Smooth muscle cell (in vitro differentiated cells): ENCODE measurements around the gene CDH23. TPM values are rescaled to one million over a fixed set of nuclear protein-coding genes. Genes with fewer than 3 reads are reported as not detected.

Experiments used
- DNase-seq: peaks from one replicate; lab custom pipeline; 2025; ENCODE audit not compliant: unreplicated experiment; lab: John Stamatoyannopoulos, UW
- H2AFZ ChIP-seq: fragments of 200-600 bp; sonication (generic); 2 replicates; pipeline ENCODE4 v1.6.0; 2016; ENCODE audit warnings: antibody characterized with exemption, low read depth, mild to moderate bottlenecking
- H3F3A ChIP-seq: fragments of 200-600 bp; sonication (generic); 2 replicates; pipeline ENCODE4 v1.6.0; 2017; ENCODE audit warnings: antibody characterized with exemption, low read depth
- H3K27ac ChIP-seq: fragments of 200-600 bp; sonication (generic); 2 replicates; pipeline ENCODE4 v1.5.1; 2016; ENCODE audit warnings: low read depth, mild to moderate bottlenecking
- H3K27me3 ChIP-seq: fragments of 200-600 bp; sonication (generic); 2 replicates; pipeline ENCODE4 v1.6.1; 2016; ENCODE audit warnings: low read depth, mild to moderate bottlenecking
- H3K36me3 ChIP-seq: fragments of 200-600 bp; sonication (generic); 2 replicates; pipeline ENCODE4 v1.5.1; 2016; ENCODE audit warnings: low read depth
- H3K4me1 ChIP-seq: fragments of 200-600 bp; sonication (generic); 2 replicates; pipeline ENCODE4 v1.5.1; 2016; ENCODE audit warnings: low read depth
- H3K4me2 ChIP-seq: fragments of 200-600 bp; sonication (generic); 2 replicates; pipeline ENCODE4 v1.6.0; 2016; ENCODE audit warnings: mild to moderate bottlenecking
- H3K4me3 ChIP-seq: fragments of 200-600 bp; sonication (generic); 2 replicates; pipeline ENCODE4 v1.5.1; 2016; ENCODE audit warnings: mild to moderate bottlenecking
- H3K79me2 ChIP-seq: fragments of 200-600 bp; sonication (generic); 2 replicates; pipeline ENCODE4 v1.6.0; 2016; ENCODE audit warnings: low read depth, mild to moderate bottlenecking
- H3K9ac ChIP-seq: fragments of 200-600 bp; sonication (generic); 2 replicates; pipeline ENCODE4 v1.6.0; 2016; ENCODE audit warnings: low read depth
- H3K9me3 ChIP-seq: fragments of 200-600 bp; sonication (generic); replicated peaks from 2 replicates; pipeline ENCODE4 v1.5.1; 2016; ENCODE audit warnings: low read depth
- H4K20me1 ChIP-seq: fragments of 200-600 bp; sonication (generic); 2 replicates; pipeline ENCODE4 v1.6.0; 2016; ENCODE audit warnings: low read depth
- WGBS: methylation state at CpG from one replicate; pipeline ENCODE4 v1.1.7; 2016; ENCODE audit warnings: low lambda C conversion rate; 5-methylcytosine and 5-hydroxymethylcytosine counted together
- polyA plus RNA-seq: library from polyadenylated mRNA; unstranded; fragments of >200 nt; fragmentation: Nextera tagmentation; extraction: Ambion mirVana; gene quantifications from 2 replicates; pipeline ENCODE4 v1.2.1, GENCODE V29; 2016
- total RNA-seq: library from RNA; depleted of rRNA; stranded (reverse); fragments of >200 nt; gene quantifications from 2 replicates; pipeline ENCODE4 v1.2.3, GENCODE V29; 2014
- TF ChIP-seq, protein P1 (sequence below): fragments of 200-600 bp; sonication (generic); IDR thresholded peaks from 2 replicates; pipeline ENCODE4 v1.5.1; 2017; ENCODE audit warnings: borderline replicate concordance, mild to moderate bottlenecking, antibody characterized with exemption; ENCODE audit not compliant: insufficient read depth, poor library complexity, severe bottlenecking

The CDH23 gene
- total and polyA plus RNA-seq, 2 experiments from 2014 or later, result 0.99 to 2.5 TPM

DNA sequence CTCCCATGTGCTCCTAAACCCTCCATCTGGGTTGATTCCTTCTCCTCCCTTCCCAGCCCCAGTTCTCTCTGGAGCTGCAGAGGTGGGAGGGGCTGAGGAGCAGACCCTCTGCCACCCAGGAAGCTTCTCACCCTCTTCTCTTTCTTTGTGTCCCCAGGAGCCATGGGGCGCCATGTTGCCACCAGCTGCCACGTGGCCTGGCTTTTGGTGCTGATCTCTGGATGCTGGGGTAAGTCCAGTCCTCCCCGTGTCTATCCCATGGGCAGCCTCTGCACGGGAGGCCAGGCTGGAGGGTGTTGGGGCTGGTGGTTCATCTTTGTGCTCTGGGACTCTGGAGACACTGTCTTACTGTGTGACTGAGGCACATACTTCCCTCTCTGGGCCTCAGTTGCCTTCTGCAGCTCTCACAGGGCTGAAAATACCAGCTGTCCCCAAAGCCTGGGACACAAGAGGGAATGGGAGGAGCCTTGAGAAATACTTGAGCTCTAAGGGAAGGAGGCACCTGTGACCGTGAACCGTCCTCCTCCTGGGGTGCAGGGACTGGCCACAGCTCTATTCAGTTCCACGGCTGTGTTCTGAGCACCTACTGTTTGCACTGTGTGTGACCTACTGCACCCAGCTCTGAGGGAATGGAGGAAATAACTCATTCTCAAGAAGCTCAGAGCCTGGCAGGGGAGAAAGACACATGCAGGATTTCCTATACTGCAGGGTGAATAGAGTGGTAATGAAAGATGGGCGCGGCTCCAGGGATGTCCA is 43.1 kb downstream of the CDH23 start:
- Histone ChIP-seq H4K20me1 (no peaks in the 10 kb centered on the region), H3K4me3 (no peak overlapping the region), H3K36me3 (no peaks in the 10 kb centered on the region), H3K79me2 (no peaks in the 10 kb centered on the region), H3F3A (no peaks in the 10 kb centered on the region), H2AFZ (no peak overlapping the region), H3K4me1 (no peaks in the 10 kb centered on the region), H3K27ac (no peak overlapping the region), H3K9me3 (no peaks in the 10 kb centered on the region), H3K4me2 (no peak overlapping the region), H3K9ac (no peak overlapping the region), H3K27me3 (peaks cover 13% of the 10 kb centered on the region)
- DNase-seq, result no peak
- 84% methylated on average over 9 of the region's 9 CpGs for WGBS
- TF ChIP-seq, protein P1, sequence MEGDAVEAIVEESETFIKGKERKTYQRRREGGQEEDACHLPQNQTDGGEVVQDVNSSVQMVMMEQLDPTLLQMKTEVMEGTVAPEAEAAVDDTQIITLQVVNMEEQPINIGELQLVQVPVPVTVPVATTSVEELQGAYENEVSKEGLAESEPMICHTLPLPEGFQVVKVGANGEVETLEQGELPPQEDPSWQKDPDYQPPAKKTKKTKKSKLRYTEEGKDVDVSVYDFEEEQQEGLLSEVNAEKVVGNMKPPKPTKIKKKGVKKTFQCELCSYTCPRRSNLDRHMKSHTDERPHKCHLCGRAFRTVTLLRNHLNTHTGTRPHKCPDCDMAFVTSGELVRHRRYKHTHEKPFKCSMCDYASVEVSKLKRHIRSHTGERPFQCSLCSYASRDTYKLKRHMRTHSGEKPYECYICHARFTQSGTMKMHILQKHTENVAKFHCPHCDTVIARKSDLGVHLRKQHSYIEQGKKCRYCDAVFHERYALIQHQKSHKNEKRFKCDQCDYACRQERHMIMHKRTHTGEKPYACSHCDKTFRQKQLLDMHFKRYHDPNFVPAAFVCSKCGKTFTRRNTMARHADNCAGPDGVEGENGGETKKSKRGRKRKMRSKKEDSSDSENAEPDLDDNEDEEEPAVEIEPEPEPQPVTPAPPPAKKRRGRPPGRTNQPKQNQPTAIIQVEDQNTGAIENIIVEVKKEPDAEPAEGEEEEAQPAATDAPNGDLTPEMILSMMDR, result no peak

DNA sequence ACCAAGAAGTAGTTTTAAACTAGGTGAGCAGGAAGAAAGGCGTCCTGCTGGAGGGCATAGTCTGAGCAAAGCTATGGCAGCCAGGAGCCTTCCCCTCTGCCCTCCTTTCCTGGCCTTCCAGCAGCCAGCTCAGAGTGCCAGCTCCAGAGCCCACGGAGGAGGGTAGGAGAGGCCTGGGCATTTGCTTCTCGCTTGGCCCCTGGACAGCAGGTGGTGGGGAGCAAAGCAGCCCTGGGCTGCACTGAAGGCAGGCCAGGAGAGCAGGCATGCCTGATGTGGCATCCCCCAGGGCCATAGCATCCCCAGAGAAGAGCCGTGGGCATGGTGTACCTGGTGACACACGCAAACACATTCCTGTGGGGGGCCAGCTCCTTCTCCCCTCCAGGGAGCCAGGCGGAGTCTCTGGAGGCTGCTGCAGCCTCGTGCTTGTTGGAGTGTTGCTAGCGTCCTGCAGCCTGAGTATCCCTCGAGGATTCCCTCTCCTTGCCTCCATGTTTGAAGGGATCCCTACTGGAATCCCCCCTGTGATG is 43.9 kb downstream of the CDH23 start:
- H3K4me1 ChIP-seq, result no peaks in the 10 kb centered on the region
- 79% methylated on average over 9 of the region's 9 CpGs for WGBS
- H3K36me3 ChIP-seq, result no peaks in the 10 kb centered on the region
- no peaks in the 10 kb centered on the region for H3F3A ChIP-seq
- no peak for DNase-seq
- H3K9me3 ChIP-seq, result no peaks in the 10 kb centered on the region
- no peaks in the 10 kb centered on the region for H4K20me1 ChIP-seq
- H3K9ac ChIP-seq, result no peak overlapping the region
- H2AFZ ChIP-seq, result no peak overlapping the region
- TF ChIP-seq, protein P1, result no peak
- H3K4me2 ChIP-seq, result no peak overlapping the region
- no peak overlapping the region for H3K27ac ChIP-seq
- H3K4me3 ChIP-seq, result no peak overlapping the region
- no peaks in the 10 kb centered on the region for H3K79me2 ChIP-seq
- H3K27me3 ChIP-seq, result peaks cover 13% of the 10 kb centered on the region

- WGBS, result 96% methylated on average over 3 of the region's 3 CpGs
- H3K4me3 ChIP-seq, result no peak overlapping the region
- H4K20me1 ChIP-seq, result no peaks in the 10 kb centered on the region
- H3K9ac ChIP-seq, result no peak overlapping the region
- TF ChIP-seq, protein P1, result no peak
- H2AFZ ChIP-seq, result no peak overlapping the region
- no peaks in the 10 kb centered on the region for H3K4me1 ChIP-seq
- H3K79me2 ChIP-seq, result no peaks in the 10 kb centered on the region
- H3K27ac ChIP-seq, result no peak overlapping the region
- no peak for DNase-seq
- H3F3A ChIP-seq, result no peaks in the 10 kb centered on the region
- H3K36me3 ChIP-seq, result no peaks in the 10 kb centered on the region
- H3K4me2 ChIP-seq, result no peak overlapping the region
- peaks cover 13% of the 10 kb centered on the region for H3K27me3 ChIP-seq
- H3K9me3 ChIP-seq, result no peaks in the 10 kb centered on the region
Measured at GRCh38 chr10:71442000-71442399, 45.3 kb downstream of the CDH23 start.
